ENCODE results near the gene IFNL3.

GRCh38 chr19:39199025-39199424 lies 45.8 kb downstream of the IFNL3 start:
- TF ChIP-seq CTCF (IDR thresholded peaks at IDR 0.05), result no peak
- TF ChIP-seq POLR2A (IDR thresholded peaks at IDR 0.05), result no peak
